Coronary artery (tissue), 2 donors: ENCODE results near the gene MUC7.

Experiments used
- DNase-seq: peaks from one replicate; pipeline ENCODE4 v3.0.0-alpha.2; 2017; ENCODE audit warnings: low spot score
- H3K27ac ChIP-seq, 2 donors: fragments of 200-600 bp; sonication (generic); one replicate each; pipeline ENCODE4 v1.5.1; 2016 to 2019
- H3K4me3 ChIP-seq: fragments of 200-600 bp; sonication (generic); 2 replicates; pipeline ENCODE4 v1.5.1; 2016; ENCODE audit warnings: mild to moderate bottlenecking, moderate library complexity
- TF ChIP-seq, protein P1 (sequence below): fragments of 200-600 bp; sonication (generic); IDR thresholded peaks from one replicate; pipeline ENCODE4 v1.5.1; 2019; ENCODE audit warnings: antibody characterized with exemption

Gene MUC7

DNA sequence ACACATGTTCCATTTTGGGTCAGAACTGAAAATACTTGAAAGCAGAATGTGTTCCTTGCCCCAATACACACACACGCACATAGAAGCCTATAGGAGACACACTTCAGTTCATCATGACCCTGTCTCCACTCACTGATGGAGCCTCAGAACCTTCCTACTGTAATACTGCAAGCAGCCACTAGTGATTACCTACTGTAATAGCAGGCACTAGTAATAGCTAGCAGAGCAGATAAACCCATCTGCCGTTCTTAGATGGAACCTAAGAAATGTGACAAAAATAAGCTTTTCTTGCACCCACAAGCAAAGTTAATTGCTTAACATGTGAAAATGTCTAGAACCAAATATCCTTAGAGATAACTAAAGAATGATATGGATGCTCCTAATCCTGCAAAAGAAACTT is 60.0 kb downstream of the MUC7 start:
- H3K27ac ChIP-seq, result no peak overlapping the region
- DNase-seq, result no peak
- TF ChIP-seq, protein P1, sequence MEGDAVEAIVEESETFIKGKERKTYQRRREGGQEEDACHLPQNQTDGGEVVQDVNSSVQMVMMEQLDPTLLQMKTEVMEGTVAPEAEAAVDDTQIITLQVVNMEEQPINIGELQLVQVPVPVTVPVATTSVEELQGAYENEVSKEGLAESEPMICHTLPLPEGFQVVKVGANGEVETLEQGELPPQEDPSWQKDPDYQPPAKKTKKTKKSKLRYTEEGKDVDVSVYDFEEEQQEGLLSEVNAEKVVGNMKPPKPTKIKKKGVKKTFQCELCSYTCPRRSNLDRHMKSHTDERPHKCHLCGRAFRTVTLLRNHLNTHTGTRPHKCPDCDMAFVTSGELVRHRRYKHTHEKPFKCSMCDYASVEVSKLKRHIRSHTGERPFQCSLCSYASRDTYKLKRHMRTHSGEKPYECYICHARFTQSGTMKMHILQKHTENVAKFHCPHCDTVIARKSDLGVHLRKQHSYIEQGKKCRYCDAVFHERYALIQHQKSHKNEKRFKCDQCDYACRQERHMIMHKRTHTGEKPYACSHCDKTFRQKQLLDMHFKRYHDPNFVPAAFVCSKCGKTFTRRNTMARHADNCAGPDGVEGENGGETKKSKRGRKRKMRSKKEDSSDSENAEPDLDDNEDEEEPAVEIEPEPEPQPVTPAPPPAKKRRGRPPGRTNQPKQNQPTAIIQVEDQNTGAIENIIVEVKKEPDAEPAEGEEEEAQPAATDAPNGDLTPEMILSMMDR, result no peak
- no peak overlapping the region for H3K4me3 ChIP-seq
